Neural cell (in vitro differentiated cells): ENCODE data around the gene BRIP1. TPM values are rescaled to one million over a fixed set of nuclear protein-coding genes. Genes with fewer than 3 reads are reported as not detected.

Experiments used
- H2AFZ ChIP-seq: fragments of 200-600, 300-800 bp; sonication (generic), shearing (Covaris generic); 2 replicates; pipeline ENCODE4 v1.6.0; 2014; ENCODE audit warnings: low read depth, mild to moderate bottlenecking, antibody characterized with exemption, low read length, moderate library complexity
- H3F3A ChIP-seq: fragments of 200-600 bp; shearing (Covaris generic); 2 replicates; pipeline ENCODE4 v1.6.1; 2016; ENCODE audit warnings: mild to moderate bottlenecking, moderate library complexity, mixed read lengths, antibody characterized with exemption, low read length; ENCODE audit not compliant: insufficient read depth, poor library complexity, severe bottlenecking
- H3K27ac ChIP-seq: fragments of 200-600, 300-800 bp; sonication (generic), shearing (Covaris generic); 2 replicates; pipeline ENCODE4 v1.5.1; 2014; ENCODE audit warnings: mild to moderate bottlenecking, low read length, moderate library complexity
- H3K27me3 ChIP-seq: fragments of 300-800, 200-600 bp; sonication (generic), shearing (Covaris generic); 2 replicates; pipeline ENCODE4 v1.6.0; 2014; ENCODE audit warnings: mild to moderate bottlenecking, low read depth, low read length, moderate library complexity; ENCODE audit not compliant: insufficient read depth
- H3K36me3 ChIP-seq: fragments of 300-800, 200-600 bp; sonication (generic), shearing (Covaris generic); 2 replicates; pipeline ENCODE4 v1.5.1; 2014; ENCODE audit warnings: mild to moderate bottlenecking, antibody characterized with exemption, low read length, moderate library complexity; ENCODE audit not compliant: insufficient read depth
- H3K4me2 ChIP-seq: fragments of 300-800, 200-600 bp; sonication (generic), shearing (Covaris generic); 2 replicates; pipeline ENCODE4 v1.6.0; 2014; ENCODE audit warnings: mild to moderate bottlenecking, low read length
- H3K4me3 ChIP-seq: fragments of 300-800, 200-600 bp; sonication (generic), shearing (Covaris generic); 2 replicates; pipeline ENCODE4 v1.5.1; 2014; ENCODE audit warnings: mild to moderate bottlenecking, low read length, moderate library complexity
- H3K79me2 ChIP-seq: fragments of 200-600 bp; shearing (Covaris generic); replicated peaks from 2 replicates; pipeline ENCODE4 v1.6.0; 2014; ENCODE audit warnings: mild to moderate bottlenecking, low read length, moderate library complexity; ENCODE audit not compliant: insufficient read depth
- H3K9ac ChIP-seq: fragments of 300-800, 200-600 bp; sonication (generic), shearing (Covaris generic); 2 replicates; pipeline ENCODE4 v1.6.1; 2016; ENCODE audit warnings: mild to moderate bottlenecking, low read length, mixed read lengths
- H3K9me2 ChIP-seq: fragments of 200-600 bp; shearing (Covaris generic); 2 replicates; pipeline ENCODE4 v1.6.1; 2016; ENCODE audit warnings: mild to moderate bottlenecking, low read length, mixed read lengths; ENCODE audit not compliant: insufficient read depth
- H3K9me3 ChIP-seq: fragments of 200-600, 300-800 bp; sonication (generic), shearing (Covaris generic); 2 replicates; pipeline ENCODE4 v1.6.1; 2016; ENCODE audit warnings: mild to moderate bottlenecking, mixed run types, low read length, moderate library complexity, mixed read lengths
- H4K20me1 ChIP-seq: fragments of 200-600 bp; shearing (Covaris generic); 2 replicates; pipeline ENCODE4 v1.6.1; 2016; ENCODE audit warnings: mild to moderate bottlenecking, mixed run types; ENCODE audit not compliant: insufficient read depth
- EP300 ChIP-seq: fragments of 450-650 bp; conservative IDR thresholded peaks from 2 replicates; pipeline ENCODE4 v1.6.1; 2014; ENCODE audit warnings: antibody characterized with exemption, mild to moderate bottlenecking, moderate library complexity; ENCODE audit not compliant: poor library complexity, severe bottlenecking
- EZH2 ChIP-seq: fragments of 200-600, 300-800 bp; shearing (Covaris generic), sonication (generic); IDR thresholded peaks from 2 replicates; pipeline ENCODE4 v1.6.1; 2014; ENCODE audit warnings: antibody characterized with exemption, low read length, borderline replicate concordance, mild to moderate bottlenecking; ENCODE audit not compliant: insufficient read depth, poor library complexity, severe bottlenecking
- MXI1 ChIP-seq: fragments of 450-650 bp; conservative IDR thresholded peaks from 2 replicates; pipeline ENCODE4 v1.6.1; 2014; ENCODE audit warnings: antibody characterized with exemption, mild to moderate bottlenecking; ENCODE audit not compliant: poor library complexity, severe bottlenecking
- POLR2AphosphoS5 ChIP-seq: IDR thresholded peaks from 2 replicates; pipeline ENCODE4 v1.6.1; 2012
- RAD21 ChIP-seq: fragments of 450-650 bp; conservative IDR thresholded peaks from 2 replicates; pipeline ENCODE4 v1.6.1; 2014; ENCODE audit warnings: antibody characterized with exemption, mild to moderate bottlenecking, moderate library complexity
- SMC3 ChIP-seq: fragments of 450-650 bp; conservative IDR thresholded peaks from 2 replicates; pipeline ENCODE4 v1.6.1; 2014; ENCODE audit warnings: antibody characterized with exemption, mild to moderate bottlenecking, moderate library complexity; ENCODE audit not compliant: poor library complexity
- TAF1 ChIP-seq: IDR thresholded peaks from 2 replicates; pipeline ENCODE4 v1.6.1; 2012; ENCODE audit warnings: low read depth
- polyA plus RNA-seq: library from polyadenylated mRNA; depleted of rRNA; stranded (reverse); fragments of >200 nt; gene quantifications from 2 replicates; pipeline ENCODE4 v1.2.3, GENCODE V29; 2014
- TF ChIP-seq, protein P1 (sequence below): fragments of 450-650 bp; IDR thresholded peaks from 2 replicates; pipeline ENCODE4 v1.5.1; 2014; ENCODE audit warnings: antibody characterized with exemption, mild to moderate bottlenecking, moderate library complexity; ENCODE audit not compliant: poor library complexity, severe bottlenecking
- TF ChIP-seq, protein P2 (sequence below): IDR thresholded peaks from 2 replicates; pipeline ENCODE4 v1.6.1; 2012; ENCODE audit warnings: borderline replicate concordance

The BRIP1 gene
- polyA plus RNA-seq, 1 donor from 2014 or later: 0.47 TPM

DNA sequence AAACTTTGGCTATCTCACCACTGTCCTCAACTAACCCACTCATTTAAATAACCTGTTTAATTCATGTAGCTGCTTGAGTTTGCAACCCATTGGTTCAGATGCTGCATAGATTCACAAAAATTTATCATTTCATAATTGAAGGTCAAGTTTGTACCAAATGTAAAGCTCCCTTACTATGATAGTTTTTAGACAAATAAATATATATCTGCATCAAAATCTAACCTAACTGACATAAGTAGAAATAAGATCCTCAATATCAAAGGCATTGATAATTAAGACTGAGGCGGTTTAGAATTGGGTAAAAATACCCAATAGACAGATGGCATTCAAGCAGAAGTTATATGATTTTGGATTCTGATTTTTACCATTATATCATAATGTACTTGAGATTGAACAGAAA is 139.4 kb downstream of the BRIP1 start:
- Histone ChIP-seq H3K79me2 (no peaks in the 10 kb centered on the region), H3K4me3 (no peak overlapping the region), H3K9me3 (no peaks in the 10 kb centered on the region), H3K27me3 (no peaks in the 10 kb centered on the region), H2AFZ (no peak overlapping the region), H3F3A (no peaks in the 10 kb centered on the region), H3K27ac (no peak overlapping the region), H3K9me2 (no peaks in the 10 kb centered on the region), H3K36me3 (no peaks in the 10 kb centered on the region), H4K20me1 (no peaks in the 10 kb centered on the region), H3K4me2 (no peak overlapping the region), H3K9ac (no peak overlapping the region)
- no peak for TF ChIP-seq SMC3
- no peak for TF ChIP-seq MXI1
- TF ChIP-seq, protein P1, sequence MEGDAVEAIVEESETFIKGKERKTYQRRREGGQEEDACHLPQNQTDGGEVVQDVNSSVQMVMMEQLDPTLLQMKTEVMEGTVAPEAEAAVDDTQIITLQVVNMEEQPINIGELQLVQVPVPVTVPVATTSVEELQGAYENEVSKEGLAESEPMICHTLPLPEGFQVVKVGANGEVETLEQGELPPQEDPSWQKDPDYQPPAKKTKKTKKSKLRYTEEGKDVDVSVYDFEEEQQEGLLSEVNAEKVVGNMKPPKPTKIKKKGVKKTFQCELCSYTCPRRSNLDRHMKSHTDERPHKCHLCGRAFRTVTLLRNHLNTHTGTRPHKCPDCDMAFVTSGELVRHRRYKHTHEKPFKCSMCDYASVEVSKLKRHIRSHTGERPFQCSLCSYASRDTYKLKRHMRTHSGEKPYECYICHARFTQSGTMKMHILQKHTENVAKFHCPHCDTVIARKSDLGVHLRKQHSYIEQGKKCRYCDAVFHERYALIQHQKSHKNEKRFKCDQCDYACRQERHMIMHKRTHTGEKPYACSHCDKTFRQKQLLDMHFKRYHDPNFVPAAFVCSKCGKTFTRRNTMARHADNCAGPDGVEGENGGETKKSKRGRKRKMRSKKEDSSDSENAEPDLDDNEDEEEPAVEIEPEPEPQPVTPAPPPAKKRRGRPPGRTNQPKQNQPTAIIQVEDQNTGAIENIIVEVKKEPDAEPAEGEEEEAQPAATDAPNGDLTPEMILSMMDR: no peak
- TF ChIP-seq POLR2AphosphoS5: no peak
- no peak for TF ChIP-seq EP300
- no peak for TF ChIP-seq RAD21
- TF ChIP-seq, protein P2, sequence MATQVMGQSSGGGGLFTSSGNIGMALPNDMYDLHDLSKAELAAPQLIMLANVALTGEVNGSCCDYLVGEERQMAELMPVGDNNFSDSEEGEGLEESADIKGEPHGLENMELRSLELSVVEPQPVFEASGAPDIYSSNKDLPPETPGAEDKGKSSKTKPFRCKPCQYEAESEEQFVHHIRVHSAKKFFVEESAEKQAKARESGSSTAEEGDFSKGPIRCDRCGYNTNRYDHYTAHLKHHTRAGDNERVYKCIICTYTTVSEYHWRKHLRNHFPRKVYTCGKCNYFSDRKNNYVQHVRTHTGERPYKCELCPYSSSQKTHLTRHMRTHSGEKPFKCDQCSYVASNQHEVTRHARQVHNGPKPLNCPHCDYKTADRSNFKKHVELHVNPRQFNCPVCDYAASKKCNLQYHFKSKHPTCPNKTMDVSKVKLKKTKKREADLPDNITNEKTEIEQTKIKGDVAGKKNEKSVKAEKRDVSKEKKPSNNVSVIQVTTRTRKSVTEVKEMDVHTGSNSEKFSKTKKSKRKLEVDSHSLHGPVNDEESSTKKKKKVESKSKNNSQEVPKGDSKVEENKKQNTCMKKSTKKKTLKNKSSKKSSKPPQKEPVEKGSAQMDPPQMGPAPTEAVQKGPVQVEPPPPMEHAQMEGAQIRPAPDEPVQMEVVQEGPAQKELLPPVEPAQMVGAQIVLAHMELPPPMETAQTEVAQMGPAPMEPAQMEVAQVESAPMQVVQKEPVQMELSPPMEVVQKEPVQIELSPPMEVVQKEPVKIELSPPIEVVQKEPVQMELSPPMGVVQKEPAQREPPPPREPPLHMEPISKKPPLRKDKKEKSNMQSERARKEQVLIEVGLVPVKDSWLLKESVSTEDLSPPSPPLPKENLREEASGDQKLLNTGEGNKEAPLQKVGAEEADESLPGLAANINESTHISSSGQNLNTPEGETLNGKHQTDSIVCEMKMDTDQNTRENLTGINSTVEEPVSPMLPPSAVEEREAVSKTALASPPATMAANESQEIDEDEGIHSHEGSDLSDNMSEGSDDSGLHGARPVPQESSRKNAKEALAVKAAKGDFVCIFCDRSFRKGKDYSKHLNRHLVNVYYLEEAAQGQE: no peak
- TF ChIP-seq EZH2: no peak
- no peak for TF ChIP-seq TAF1

DNA sequence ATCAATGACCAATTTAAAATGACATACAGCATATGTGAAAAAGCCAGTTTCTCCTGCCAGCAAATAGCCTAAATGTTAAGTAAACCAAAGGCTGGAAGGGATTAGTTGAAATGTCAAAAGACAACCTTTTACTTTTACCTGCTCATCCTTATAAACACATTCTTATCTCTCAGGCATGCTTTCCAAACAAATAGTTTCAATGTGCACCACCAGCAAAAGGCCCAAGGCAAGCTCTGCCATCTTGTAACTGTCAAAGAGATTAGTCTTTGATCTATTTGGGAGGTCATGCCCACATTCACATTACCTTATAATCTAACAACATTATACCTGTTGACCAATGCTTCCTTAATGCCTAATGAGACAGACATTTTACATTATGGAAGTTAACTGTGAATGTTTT is 140.1 kb downstream of the BRIP1 start:
- Histone ChIP-seq H3K9ac (no peak overlapping the region), H3K79me2 (no peaks in the 10 kb centered on the region), H3K27ac (no peak overlapping the region), H3K36me3 (no peaks in the 10 kb centered on the region), H3K9me2 (no peaks in the 10 kb centered on the region), H2AFZ (no peak overlapping the region), H3K4me2 (no peak overlapping the region), H4K20me1 (no peaks in the 10 kb centered on the region), H3K27me3 (no peaks in the 10 kb centered on the region), H3F3A (no peaks in the 10 kb centered on the region), H3K9me3 (no peaks in the 10 kb centered on the region), H3K4me3 (no peak overlapping the region)
- TF ChIP-seq, protein P1: no peak
- TF ChIP-seq MXI1 (no peak), EP300 (no peak), SMC3 (no peak), RAD21 (no peak), TAF1 (no peak), EZH2 (no peak)
- TF ChIP-seq, protein P2: no peak
